ENCODE data around the gene PRF1. TPM values are rescaled to one million over a fixed set of nuclear protein-coding genes. Genes with fewer than 3 reads are reported as not detected.

PRF1 gene
- total and polyA plus RNA-seq, 2 of the 13 experiments (the other 11 are each of a cell fraction or from before 2014, with no cell fraction given) = 1.00 to 1.4 TPM

DNA sequence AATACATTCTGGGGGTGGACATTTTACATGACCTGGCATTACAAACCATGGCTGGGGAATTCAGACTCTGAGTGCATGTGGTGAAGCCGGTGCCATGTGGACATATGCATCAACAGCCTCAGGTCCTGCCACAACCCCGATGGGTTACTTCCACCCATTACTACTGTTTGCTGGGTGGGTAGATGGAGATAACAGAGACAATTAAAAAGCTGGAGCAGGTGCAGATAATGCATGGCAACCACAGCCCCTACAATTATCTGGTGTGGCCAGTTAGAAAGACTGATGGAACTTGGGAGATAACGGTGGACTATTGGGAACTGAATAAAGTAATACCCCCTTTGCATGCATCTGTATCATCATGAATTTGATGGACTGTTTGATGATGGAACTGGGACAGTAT lies 48.2 kb upstream of the PRF1 start:
- BruUV-seq (replicated peaks) = no TSS peak
- intact Hi-C loops (cut with micrococcal nuclease; ENCODE audit: unreplicated experiment) = no loop called here
- H3K4me3 ChIP-seq (replicated peaks in 1 of 3; ENCODE audit: insufficient read depth in 1 of 3, low read depth in 2 of 3, low read length in 3 of 3) = no peak overlapping the region
- H3K4me2 ChIP-seq (ENCODE audit: low read depth, low read length) = no peak overlapping the region
- H3K9ac ChIP-seq (ENCODE audit: insufficient read depth, low read depth, low read length) = no peak overlapping the region
- WGBS (ENCODE audit: low lambda C conversion rate) = 65% methylated on average over 3 of the region's 3 CpGs
- ChIA-PET POLR2A (no interaction called here), CTCF (ENCODE audit: low intra/inter-chr PET ratio, low total read pairs) (no interaction called here)
- H4K20me1 ChIP-seq (ENCODE audit: insufficient read depth, low read length) = no peaks in the 10 kb centered on the region
- no peaks in the 10 kb centered on the region for H3K27me3 ChIP-seq (ENCODE audit: control insufficient read depth in 1 of 2, insufficient read depth in 2 of 2, low read length in 2 of 2)
- DNase-seq (ENCODE audit: low spot score) (no peak), FAIRE-seq (no peak), ATAC-seq (no peak)
- H2AFZ ChIP-seq (ENCODE audit: low read length) = no peak overlapping the region
- H3K36me3 ChIP-seq (replicated peaks in 1 of 2; ENCODE audit: control insufficient read depth in 1 of 2, insufficient read depth in 2 of 2, low read length in 2 of 2) = no peaks in the 10 kb centered on the region
- no peaks in the 10 kb centered on the region for H3K79me2 ChIP-seq (ENCODE audit: insufficient read depth, low read length)
- in situ Hi-C loops (cut with HindIII; ENCODE audit: extremely low pct_ligation_motif_present, low pct_unique_long_range_greater_than_20kb) = no loop called here
- H3K27ac ChIP-seq (ENCODE audit: extremely low read length, insufficient read depth, low read length) = no peak overlapping the region
- TF ChIP-seq ATF5 (CRISPR knock-in tag; IDR thresholded peaks at IDR 0.05; ENCODE audit: low read depth) (no peak), TEAD2 (CRISPR knock-in tag; IDR thresholded peaks at IDR 0.05) (no peak), SRF (IDR thresholded peaks at IDR 0.05; ENCODE audit: low read depth, low read length) (no peak), AHR (CRISPR knock-in tag; IDR thresholded peaks at IDR 0.05) (no peak), BRD4 (CRISPR knock-in tag; IDR thresholded peaks at IDR 0.05) (no peak), ZFP1 (CRISPR knock-in tag; IDR thresholded peaks at IDR 0.05) (no peak), ATM (IDR thresholded peaks at IDR 0.05; ENCODE audit: borderline replicate concordance) (no peak), HNRNPUL1 (IDR thresholded peaks at IDR 0.05; ENCODE audit: low read depth, low read length) (no peak), TFAP4 (IDR thresholded peaks at IDR 0.05; ENCODE audit: borderline replicate concordance, low read depth) (no peak), ZNF766 (CRISPR knock-in tag; IDR thresholded peaks at IDR 0.05; ENCODE audit: borderline replicate concordance) (no peak), YEATS2 (CRISPR knock-in tag; IDR thresholded peaks at IDR 0.05; ENCODE audit: borderline replicate concordance) (no peak), BORCS8-MEF2B (CRISPR knock-in tag; IDR thresholded peaks at IDR 0.05) (no peak), TGIF2 (CRISPR knock-in tag; IDR thresholded peaks at IDR 0.05) (no peak), ZNF331 (CRISPR knock-in tag; IDR thresholded peaks at IDR 0.05) (no peak)
- TF ChIP-seq, protein P1, sequence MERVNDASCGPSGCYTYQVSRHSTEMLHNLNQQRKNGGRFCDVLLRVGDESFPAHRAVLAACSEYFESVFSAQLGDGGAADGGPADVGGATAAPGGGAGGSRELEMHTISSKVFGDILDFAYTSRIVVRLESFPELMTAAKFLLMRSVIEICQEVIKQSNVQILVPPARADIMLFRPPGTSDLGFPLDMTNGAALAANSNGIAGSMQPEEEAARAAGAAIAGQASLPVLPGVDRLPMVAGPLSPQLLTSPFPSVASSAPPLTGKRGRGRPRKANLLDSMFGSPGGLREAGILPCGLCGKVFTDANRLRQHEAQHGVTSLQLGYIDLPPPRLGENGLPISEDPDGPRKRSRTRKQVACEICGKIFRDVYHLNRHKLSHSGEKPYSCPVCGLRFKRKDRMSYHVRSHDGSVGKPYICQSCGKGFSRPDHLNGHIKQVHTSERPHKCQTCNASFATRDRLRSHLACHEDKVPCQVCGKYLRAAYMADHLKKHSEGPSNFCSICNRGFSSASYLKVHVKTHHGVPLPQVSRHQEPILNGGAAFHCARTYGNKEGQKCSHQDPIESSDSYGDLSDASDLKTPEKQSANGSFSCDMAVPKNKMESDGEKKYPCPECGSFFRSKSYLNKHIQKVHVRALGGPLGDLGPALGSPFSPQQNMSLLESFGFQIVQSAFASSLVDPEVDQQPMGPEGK (CRISPR knock-in tag; IDR thresholded peaks at IDR 0.05) = no peak
- peaks cover 26% of the 10 kb centered on the region for H3K9me3 ChIP-seq (ENCODE audit: low read length)
- H3K4me1 ChIP-seq (ENCODE audit: insufficient read depth, low read length) = no peaks in the 10 kb centered on the region
